Epithelial cell of prostate (primary cell): ENCODE measurements around the gene BAIAP2L2.
"Not testable (repeated sequence)": the region's sequence is repeated elsewhere in the genome, so short reads cannot be mapped to it uniquely, and the experiment has no call there.

Experiments used
- DNase-seq: peaks from one replicate; pipeline ENCODE4 v3.0.0-alpha.2; 2011; ENCODE audit warnings: low read depth, low spot score
- H3K27ac ChIP-seq: fragments of 450-650 bp; 2 replicates; pipeline ENCODE4 v1.5.1; 2017; ENCODE audit warnings: mild to moderate bottlenecking

BAIAP2L2 gene

GRCh38 chr22:38043151-38044039, 67.1 kb downstream of the BAIAP2L2 start:
- no peak for DNase-seq
- no peak overlapping the region for H3K27ac ChIP-seq

DNA sequence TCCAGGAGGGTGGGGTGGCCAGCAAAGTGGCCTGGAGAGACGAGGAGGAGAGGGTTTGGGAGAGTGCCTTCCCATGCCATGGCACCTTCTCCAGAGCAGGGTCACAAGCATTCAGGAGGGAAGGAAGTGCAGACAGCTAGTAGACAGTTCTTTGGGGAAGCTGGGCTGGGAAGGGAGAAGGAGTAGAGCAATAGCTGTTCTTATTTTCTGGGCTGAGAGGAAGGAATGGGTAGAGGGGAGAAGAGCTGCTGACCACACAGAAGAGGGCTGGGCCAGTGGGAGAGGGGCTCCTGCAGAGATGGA, 68.0 kb downstream of the BAIAP2L2 start:
- no peak overlapping the region for H3K27ac ChIP-seq
- no peak for DNase-seq

DNA sequence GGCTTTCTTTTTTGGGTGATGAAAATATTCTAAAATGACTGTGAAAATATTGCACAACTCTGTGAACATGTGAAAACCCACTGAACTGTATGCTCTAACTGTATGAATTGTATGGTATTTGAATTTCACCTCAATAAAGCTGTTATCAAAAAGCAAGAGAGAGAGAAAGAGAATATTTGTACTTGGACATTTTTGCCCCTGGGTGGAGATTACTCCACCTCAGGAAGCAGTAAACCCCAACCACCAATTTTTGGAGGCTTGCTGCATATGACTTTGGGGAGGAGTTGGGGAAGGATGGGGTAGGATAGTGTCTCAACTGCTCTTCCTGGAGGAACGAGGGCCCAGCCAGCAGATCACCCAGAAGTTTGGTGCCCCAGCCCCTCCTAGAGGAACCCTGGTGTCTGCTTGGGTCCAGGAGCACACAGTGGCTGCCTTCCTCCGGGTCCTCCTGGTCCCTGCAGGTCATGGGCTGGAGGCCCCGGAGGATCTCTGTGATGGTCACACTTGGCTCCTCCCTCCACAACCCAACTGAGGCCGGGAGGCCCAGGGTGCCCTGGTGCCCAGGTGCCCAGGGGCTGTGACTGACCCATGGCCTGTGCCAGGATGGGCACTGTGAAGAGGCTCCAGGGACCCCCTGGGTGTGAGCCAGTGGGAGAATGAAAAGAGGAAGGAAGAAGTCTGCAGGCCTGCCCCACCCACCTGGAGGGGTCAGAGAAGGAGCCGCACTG, 68.6 kb downstream of the BAIAP2L2 start:
- no peak overlapping the region for H3K27ac ChIP-seq
- no peak for DNase-seq

DNA sequence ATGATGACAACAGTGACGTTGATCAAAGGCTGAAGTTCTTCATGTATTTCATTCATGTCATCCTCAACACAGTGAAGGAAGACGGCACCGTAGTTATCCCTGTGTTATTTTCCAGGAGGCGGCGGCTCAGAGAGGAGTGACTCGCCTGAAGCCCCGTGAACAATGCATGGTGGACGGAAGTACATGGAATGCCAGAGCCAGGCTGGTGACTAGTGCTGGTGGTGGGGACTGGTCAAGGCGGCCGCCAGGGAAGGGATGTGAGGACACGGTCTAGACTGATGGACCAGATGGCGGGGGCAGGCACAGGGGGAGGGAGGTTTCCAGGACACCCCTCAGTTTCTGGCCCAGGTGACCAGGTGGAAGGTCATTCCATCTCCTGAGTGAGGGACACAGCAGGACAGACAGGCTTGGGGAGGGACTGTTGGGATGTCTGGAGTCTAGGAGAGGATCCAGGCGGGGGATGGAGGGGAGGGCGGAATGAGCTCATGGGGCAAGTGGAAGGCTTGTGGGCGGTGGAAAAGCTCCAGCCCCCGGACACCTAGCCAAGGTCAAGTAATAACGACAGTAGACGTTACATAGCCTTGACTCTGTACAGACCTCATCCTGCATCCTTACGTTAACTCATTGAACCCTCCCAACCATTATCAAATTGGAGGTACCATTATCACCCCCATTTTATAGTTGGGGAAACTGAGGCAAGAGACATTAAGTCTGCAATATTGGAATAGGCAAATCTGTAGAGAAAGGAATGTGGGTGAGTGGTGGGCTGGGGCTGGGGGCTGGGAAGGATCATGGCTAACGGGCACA, 69.3 kb downstream of the BAIAP2L2 start:
- DNase-seq: no peak
- H3K27ac ChIP-seq: no peak overlapping the region

GRCh38 chr22:38038890-38039812, 71.3 kb downstream of the BAIAP2L2 start:
- no peak overlapping the region for H3K27ac ChIP-seq
- DNase-seq: no peak

- H3K27ac ChIP-seq: no peak overlapping the region
- no peak for DNase-seq
These were observed 72.1 kb downstream of the BAIAP2L2 start for GRCh38 chr22:38038426-38038825.

DNA sequence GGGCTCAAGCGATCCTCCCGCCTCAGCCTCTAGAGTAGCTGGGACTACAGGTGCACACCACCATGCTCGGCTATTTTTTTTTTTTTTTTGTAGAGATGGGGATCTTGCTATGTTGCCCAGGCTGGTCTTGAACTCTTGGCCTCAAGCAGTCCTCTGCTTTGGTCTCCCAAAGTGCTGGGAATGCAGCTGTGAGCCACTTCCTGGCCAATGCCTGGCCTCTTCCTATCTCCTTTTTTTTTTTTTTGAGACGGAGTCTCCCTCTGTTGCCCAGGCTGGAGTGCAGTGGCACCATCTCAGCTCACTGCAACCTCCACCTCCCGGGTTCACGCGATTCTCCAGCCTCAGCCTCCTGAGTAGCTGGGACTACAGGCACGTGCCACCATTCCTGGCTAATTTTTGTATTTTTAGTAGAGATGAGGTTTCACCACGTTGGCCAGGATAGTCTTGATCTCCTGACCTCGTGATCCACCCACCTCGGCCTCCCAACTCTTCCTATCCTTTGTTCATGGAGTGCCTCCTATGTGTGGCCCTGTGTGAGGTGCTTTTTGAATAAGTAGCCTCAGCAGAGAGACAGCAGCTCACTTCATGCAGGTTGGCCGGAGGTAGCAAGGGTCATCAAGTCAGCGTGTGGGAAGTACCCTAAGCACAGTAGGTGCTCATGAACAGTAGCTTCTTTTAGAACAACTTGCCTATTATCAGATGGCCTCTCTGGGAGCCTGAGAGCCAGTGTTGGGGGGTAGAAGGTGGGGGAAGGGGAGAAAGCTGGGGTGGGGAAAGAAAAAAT, 72.9 kb downstream of the BAIAP2L2 start:
- DNase-seq, H3K27ac ChIP-seq: not testable (repeated sequence)

DNA sequence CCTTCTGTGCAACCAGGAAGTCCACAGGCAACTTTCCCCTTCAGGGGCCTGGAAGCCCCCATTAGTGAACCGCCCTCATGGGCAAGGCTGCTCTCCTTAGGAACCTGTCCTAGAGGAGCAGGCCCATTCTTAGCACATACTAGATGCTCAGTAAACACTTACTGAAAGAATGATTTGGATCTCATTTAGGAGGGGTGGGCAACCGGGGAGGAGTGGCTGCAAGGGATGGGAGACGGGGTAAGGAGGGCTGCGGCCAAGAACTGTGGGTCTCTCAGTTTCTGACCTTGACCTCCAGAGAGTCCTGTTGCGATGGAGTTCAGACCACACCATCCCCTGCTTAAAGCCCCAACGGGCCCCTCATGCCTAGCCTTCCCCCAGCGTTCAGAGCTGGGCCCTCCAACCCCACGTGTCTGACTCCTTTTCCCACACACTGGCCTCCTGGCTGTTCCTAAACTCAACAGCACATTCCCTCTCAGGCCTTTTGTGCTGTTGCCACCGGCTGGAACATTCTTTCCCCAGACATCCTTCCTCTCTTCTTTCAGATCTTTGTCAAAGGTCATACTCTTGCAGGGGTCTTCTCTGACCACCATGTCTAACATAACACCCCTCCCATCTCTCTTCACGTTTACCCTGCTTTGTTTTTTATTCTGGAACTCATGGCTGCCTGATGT, 74.0 kb downstream of the BAIAP2L2 start:
- no peak for DNase-seq

GRCh38 chr22:38035530-38035885, 75.0 kb downstream of the BAIAP2L2 start:
- DNase-seq: no peak
- no peak overlapping the region for H3K27ac ChIP-seq

More for the DNA sequence above, 74.0 kb downstream of the BAIAP2L2 start:
- H3K27ac ChIP-seq: no peak overlapping the region
